GM12878 (cell line): ENCODE measurements around the gene DNAJC5.

Source experiments
- EZH2 ChIP-seq: IDR thresholded peaks from 2 replicates; pipeline ENCODE4 v1.6.1; 2012; ENCODE audit warnings: low read depth, mild to moderate bottlenecking, control low read depth, inconsistent platforms, low read length, borderline replicate concordance; ENCODE audit not compliant: control insufficient read depth
- TF ChIP-seq, protein P1 (sequence below): fragments of 450-650 bp; IDR thresholded peaks from 2 replicates; pipeline ENCODE4 v1.6.1; 2016; ENCODE audit warnings: mild to moderate bottlenecking, moderate library complexity, borderline replicate concordance

DNA sequence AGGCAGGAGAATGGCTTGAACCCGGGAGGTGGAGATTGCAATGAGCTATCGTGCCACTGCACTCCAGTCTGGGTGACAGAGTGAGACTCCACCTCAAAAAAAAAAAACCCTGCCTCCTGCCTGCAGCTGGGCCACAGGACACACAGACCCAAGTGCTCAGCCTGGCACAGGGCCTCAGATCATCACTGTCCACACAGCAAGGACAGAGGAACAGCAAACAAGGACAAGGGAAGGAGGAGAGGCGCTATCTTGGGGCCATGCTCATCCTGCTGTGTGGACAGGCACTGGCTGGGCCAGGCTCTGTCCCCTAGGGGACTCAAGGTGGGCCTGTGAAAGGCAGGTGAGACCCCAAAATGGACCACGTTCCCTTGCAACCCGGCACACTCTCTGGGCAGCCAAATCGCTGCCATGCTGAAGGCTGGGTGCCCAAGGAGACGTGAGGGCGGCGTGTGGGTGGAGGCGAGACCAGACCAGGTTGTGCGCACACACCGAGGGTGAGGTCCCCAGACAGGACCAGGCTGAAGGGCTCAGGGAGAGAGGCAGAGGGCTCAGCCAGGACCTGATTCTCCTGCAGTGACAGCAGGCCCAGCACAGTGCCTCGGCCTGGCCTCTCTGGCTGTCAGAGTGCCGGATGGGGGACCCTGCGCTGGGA is 52.2 kb downstream of the DNAJC5 start:
- TF ChIP-seq, protein P1, sequence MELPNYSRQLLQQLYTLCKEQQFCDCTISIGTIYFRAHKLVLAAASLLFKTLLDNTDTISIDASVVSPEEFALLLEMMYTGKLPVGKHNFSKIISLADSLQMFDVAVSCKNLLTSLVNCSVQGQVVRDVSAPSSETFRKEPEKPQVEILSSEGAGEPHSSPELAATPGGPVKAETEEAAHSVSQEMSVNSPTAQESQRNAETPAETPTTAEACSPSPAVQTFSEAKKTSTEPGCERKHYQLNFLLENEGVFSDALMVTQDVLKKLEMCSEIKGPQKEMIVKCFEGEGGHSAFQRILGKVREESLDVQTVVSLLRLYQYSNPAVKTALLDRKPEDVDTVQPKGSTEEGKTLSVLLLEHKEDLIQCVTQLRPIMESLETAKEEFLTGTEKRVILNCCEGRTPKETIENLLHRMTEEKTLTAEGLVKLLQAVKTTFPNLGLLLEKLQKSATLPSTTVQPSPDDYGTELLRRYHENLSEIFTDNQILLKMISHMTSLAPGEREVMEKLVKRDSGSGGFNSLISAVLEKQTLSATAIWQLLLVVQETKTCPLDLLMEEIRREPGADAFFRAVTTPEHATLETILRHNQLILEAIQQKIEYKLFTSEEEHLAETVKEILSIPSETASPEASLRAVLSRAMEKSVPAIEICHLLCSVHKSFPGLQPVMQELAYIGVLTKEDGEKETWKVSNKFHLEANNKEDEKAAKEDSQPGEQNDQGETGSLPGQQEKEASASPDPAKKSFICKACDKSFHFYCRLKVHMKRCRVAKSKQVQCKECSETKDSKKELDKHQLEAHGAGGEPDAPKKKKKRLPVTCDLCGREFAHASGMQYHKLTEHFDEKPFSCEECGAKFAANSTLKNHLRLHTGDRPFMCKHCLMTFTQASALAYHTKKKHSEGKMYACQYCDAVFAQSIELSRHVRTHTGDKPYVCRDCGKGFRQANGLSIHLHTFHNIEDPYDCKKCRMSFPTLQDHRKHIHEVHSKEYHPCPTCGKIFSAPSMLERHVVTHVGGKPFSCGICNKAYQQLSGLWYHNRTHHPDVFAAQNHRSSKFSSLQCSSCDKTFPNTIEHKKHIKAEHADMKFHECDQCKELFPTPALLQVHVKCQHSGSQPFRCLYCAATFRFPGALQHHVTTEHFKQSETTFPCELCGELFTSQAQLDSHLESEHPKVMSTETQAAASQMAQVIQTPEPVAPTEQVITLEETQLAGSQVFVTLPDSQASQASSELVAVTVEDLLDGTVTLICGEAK = no peak
- TF ChIP-seq EZH2 = no peak
